Endothelial cell of umbilical vein (primary cell): ENCODE data around the gene TCP10L. TPM values are rescaled to one million over a fixed set of nuclear protein-coding genes. Genes with fewer than 3 reads are reported as not detected.

ENCODE experiments used
- BruUV-seq: library from RNA; stranded (reverse); fragments of 400-500 nt; replicated peaks from 2 replicates; lab custom pipeline; 2021; lab: Mats Ljungman, UMichigan
- CTCF ChIA-PET: fragments of 300-600, 350-600 bp; sonication (Branson Sonifier 250); formaldehyde crosslinking; loops from one replicate; lab custom pipeline; 2021; ENCODE audit warnings: antibody characterized with exemption, inconsistent platforms; lab: Charles Lee
- POLR2A ChIA-PET: fragments of 300-600, 350-600 bp; sonication (Branson Sonifier 250); formaldehyde crosslinking; loops from one replicate; lab custom pipeline; 2021; ENCODE audit warnings: antibody characterized with exemption, inconsistent platforms; lab: Charles Lee
- DNase-seq: peaks from one replicate; pipeline ENCODE4 v3.0.0-alpha.2; 2011; ENCODE audit warnings: low read depth, low spot score
- FAIRE-seq: peaks from 2 replicates; lab custom pipeline; 2011; peaks lifted over from hg19 to GRCh38; lab: Jason Lieb, UNC
- H2AFZ ChIP-seq: 2 replicates; pipeline ENCODE4 v1.6.0; 2012; ENCODE audit warnings: low read depth, low read length, control low read depth, inconsistent platforms
- H3K27ac ChIP-seq: 2 replicates; pipeline ENCODE4 v1.5.1; 2011; ENCODE audit warnings: low read depth, mild to moderate bottlenecking, control low read depth, low read length, moderate library complexity; ENCODE audit not compliant: insufficient read depth
- H3K27me3 ChIP-seq, 2 experiments: 2 replicates each; pipeline versions ENCODE4 v1.6.0 to v1.6.1; 2011; ENCODE audit warnings: low read length in 2 of 2, mixed read lengths in 1 of 2; ENCODE audit not compliant: control insufficient read depth in 2 of 2, insufficient read depth in 2 of 2
- H3K36me3 ChIP-seq, 2 experiments: 2 replicates in 1 of 2; 3 replicates in 1 of 2; pipeline ENCODE4 v1.5.1; 2011; ENCODE audit warnings: low read length in 2 of 2, mild to moderate bottlenecking in 1 of 2, moderate library complexity in 1 of 2; ENCODE audit not compliant: control insufficient read depth in 2 of 2, insufficient read depth in 2 of 2; ENCODE audit errors: extremely low read depth in 1 of 2
- H3K4me1 ChIP-seq: 3 replicates; pipeline ENCODE4 v1.5.1; 2011; ENCODE audit warnings: mild to moderate bottlenecking, low read length; ENCODE audit not compliant: control insufficient read depth, insufficient read depth; ENCODE audit errors: extremely low read depth
- H3K4me2 ChIP-seq: 2 replicates; pipeline ENCODE4 v1.6.1; 2011; ENCODE audit warnings: low read length, control low read depth, mixed read lengths; ENCODE audit not compliant: insufficient read depth
- H3K4me3 ChIP-seq, 3 experiments: fragments of 200-600 bp in 1 of 3; sonication (generic), shearing (Covaris generic) in 1 of 3; replicated peaks in 1 of 3; 2 replicates each; pipeline ENCODE4 v1.5.1; 2011 to 2016; ENCODE audit warnings: control low read depth in 3 of 3, low read length in 3 of 3, mild to moderate bottlenecking in 2 of 3, inconsistent platforms in 1 of 3, low read depth in 1 of 3, moderate library complexity in 1 of 3; ENCODE audit not compliant: insufficient read depth in 1 of 3
- H3K79me2 ChIP-seq: 2 replicates; pipeline ENCODE4 v1.6.0; 2012; ENCODE audit warnings: low read length, inconsistent platforms; ENCODE audit not compliant: control insufficient read depth, insufficient read depth
- H3K9ac ChIP-seq: replicated peaks from 2 replicates; pipeline ENCODE3; 2011; ENCODE audit warnings: low read length, control low read depth; ENCODE audit not compliant: insufficient read depth; ENCODE audit errors: extremely low read depth
- H3K9me1 ChIP-seq: replicated peaks from 3 replicates; pipeline ENCODE4 v1.6.0; 2011; ENCODE audit warnings: mild to moderate bottlenecking, low read length; ENCODE audit not compliant: control insufficient read depth, insufficient read depth; ENCODE audit errors: extremely low read depth
- H3K9me3 ChIP-seq: replicated peaks from 2 replicates; pipeline ENCODE4 v1.5.1; 2012; ENCODE audit warnings: low read length, inconsistent platforms; ENCODE audit not compliant: control insufficient read depth, insufficient read depth
- H4K20me1 ChIP-seq: replicated peaks from 2 replicates; pipeline ENCODE3; 2011; ENCODE audit warnings: mild to moderate bottlenecking, low read length; ENCODE audit not compliant: control insufficient read depth, insufficient read depth; ENCODE audit errors: extremely low read depth
- EZH2 ChIP-seq: IDR thresholded peaks from 2 replicates; pipeline ENCODE4 v1.6.1; 2012; ENCODE audit warnings: borderline replicate concordance, low read depth, mild to moderate bottlenecking, moderate library complexity, low read length, inconsistent platforms; ENCODE audit not compliant: severe bottlenecking
- FOS ChIP-seq: IDR thresholded peaks from 2 replicates; pipeline ENCODE4 v1.6.1; 2011; ENCODE audit warnings: mild to moderate bottlenecking, low read length, moderate library complexity, borderline replicate concordance; ENCODE audit not compliant: insufficient read depth
- GATA2 ChIP-seq: IDR thresholded peaks from 2 replicates; pipeline ENCODE4 v1.7.0; 2011; ENCODE audit warnings: low read depth, mild to moderate bottlenecking, moderate library complexity, mixed read lengths, low read length; ENCODE audit not compliant: insufficient read length, insufficient read depth
- JUN ChIP-seq: IDR thresholded peaks from 2 replicates; pipeline ENCODE4 v1.6.1; 2011; ENCODE audit warnings: borderline replicate concordance, low read depth; ENCODE audit not compliant: insufficient read length, insufficient read depth
- MAX ChIP-seq: IDR thresholded peaks from 2 replicates; pipeline ENCODE4 v1.6.1; 2011; ENCODE audit not compliant: insufficient read depth, insufficient read length
- MYC ChIP-seq: IDR thresholded peaks from one replicate; pipeline ENCODE4 v1.6.1; 2011; ENCODE audit warnings: mild to moderate bottlenecking, low read depth, low read length
- POLR2A ChIP-seq: IDR thresholded peaks from 2 replicates; pipeline ENCODE4 v1.6.1; 2012; ENCODE audit warnings: low read depth, mild to moderate bottlenecking, control low read depth, low read length
- POLR2AphosphoS5 ChIP-seq: IDR thresholded peaks from 2 replicates; pipeline ENCODE4 v1.6.1; 2012; ENCODE audit warnings: low read depth, mild to moderate bottlenecking, control low read depth, low read length, moderate library complexity; ENCODE audit not compliant: insufficient read depth
- dilution Hi-C: fragments of 300-500 bp; cut with MboI; formaldehyde crosslinking; loops from one replicate; pipeline ENCODE4 v1.15.0; 2019; ENCODE audit warnings: low sequenced_read_pairs; ENCODE audit not compliant: extremely low pct_ligation_motif_present
- intact Hi-C: fragments of 100-400 bp; cut with micrococcal nuclease; formaldehyde crosslinking; loops from one replicate; pipeline ENCODE4 v1.10.0; 2022
- polyA plus RNA-seq, 4 experiments: library from polyadenylated mRNA; depleted of rRNA in 3 of 4; stranded (reverse) in 3 of 4; unstranded in 1 of 4; fragments of >200 nt; gene quantifications; 2 replicates each; pipeline versions ENCODE4 v1.2.1 to v1.2.3, GENCODE V29; 2011 to 2012; ENCODE audit warnings: missing spikeins in 1 of 4
- total RNA-seq: library from RNA; stranded (reverse); gene quantifications from 2 replicates; pipeline ENCODE4 v1.2.3, GENCODE V29; 2021
- TF ChIP-seq, protein P1 (sequence below), 2 donors: IDR thresholded peaks; 1 replicate in 1 of 2; 2 replicates in 1 of 2; pipeline ENCODE4 v1.5.1; 2011; ENCODE audit warnings: low read length in 2 of 2, mild to moderate bottlenecking in 2 of 2, moderate library complexity in 2 of 2, control low read depth in 1 of 2, inconsistent platforms in 1 of 2, low read depth in 1 of 2; ENCODE audit not compliant: insufficient read depth in 1 of 2; ENCODE audit errors: extremely low read depth in 1 of 2

TCP10L gene
- total and polyA plus RNA-seq, 2 donors (not counting 3 experiments of a cell fraction or from before 2014, with no cell fraction given): 0.07 TPM; not detected in 1

- DNase-seq (no peak), FAIRE-seq (no peak)
- H3K36me3 ChIP-seq: no peaks in the 10 kb centered on the region
- no peaks in the 10 kb centered on the region for H3K79me2 ChIP-seq
- intact Hi-C loops (no loop called here), dilution Hi-C loops (no loop called here)
- BruUV-seq: no TSS peak
- H3K4me2 ChIP-seq: no peak overlapping the region
- peaks cover 5 to 13% of the 10 kb centered on the region in 2 experiments for H3K27me3 ChIP-seq
- H3K4me1 ChIP-seq: no peaks in the 10 kb centered on the region
- POLR2A ChIA-PET: no interaction called here
- no peaks in the 10 kb centered on the region for H3K9me1 ChIP-seq
- no peak overlapping the region for H3K27ac ChIP-seq
- no peak overlapping the region for H2AFZ ChIP-seq
- no peaks in the 10 kb centered on the region for H3K9me3 ChIP-seq
- no peak for TF ChIP-seq MAX
- no peak for TF ChIP-seq POLR2A
- TF ChIP-seq POLR2AphosphoS5: no peak
- TF ChIP-seq GATA2: no peak
- TF ChIP-seq JUN: no peak
- no peak for TF ChIP-seq MYC
- no peak for TF ChIP-seq EZH2
- H4K20me1 ChIP-seq: no peaks in the 10 kb centered on the region
- H3K9ac ChIP-seq: no peak overlapping the region
- CTCF ChIA-PET: interaction anchor here (0.9 to 1.8 kb wide), 5 partner anchors 9 to 180 kb away, joined by 3 to 9 read pairs (median 4); no protein-coding TSS in a partner anchor
- no peak overlapping the region for H3K4me3 ChIP-seq
These were observed 3.6 kb downstream of the TCP10L start for GRCh38 chr21:32581732-32582131.

DNA sequence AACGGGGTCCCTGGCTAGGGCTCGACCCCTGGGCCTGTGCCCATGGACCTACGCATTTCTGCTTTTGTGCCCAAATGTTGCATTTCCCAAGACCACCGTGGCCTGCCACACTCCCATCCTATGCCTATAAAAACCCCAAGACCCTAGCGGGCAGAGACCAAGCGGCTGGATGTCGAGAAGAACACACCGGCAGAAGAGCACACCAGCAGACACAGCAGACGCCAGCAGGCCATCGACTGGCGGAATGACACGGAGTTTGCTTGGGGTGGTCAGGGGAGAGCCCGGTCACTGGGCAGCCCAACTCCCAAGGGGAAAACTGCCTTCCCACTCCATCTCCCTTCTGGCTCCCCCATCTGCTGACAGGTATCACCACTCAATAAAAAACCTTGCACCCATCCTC lies 4.4 kb downstream of the TCP10L start:
- Histone ChIP-seq H4K20me1 (no peaks in the 10 kb centered on the region), H3K36me3 (no peaks in the 10 kb centered on the region), H3K27me3 (peaks cover 5 to 13% of the 10 kb centered on the region in 2 experiments), H3K9me1 (no peaks in the 10 kb centered on the region), H3K9me3 (no peaks in the 10 kb centered on the region), H2AFZ (no peak overlapping the region), H3K79me2 (no peaks in the 10 kb centered on the region), H3K4me1 (no peaks in the 10 kb centered on the region), H3K27ac (no peak overlapping the region), H3K4me3 (no peak overlapping the region), H3K4me2 (no peak overlapping the region), H3K9ac (no peak overlapping the region)
- FAIRE-seq (no peak), DNase-seq (no peak)
- TF ChIP-seq EZH2 (no peak), JUN (no peak), MAX (no peak), POLR2A (no peak), POLR2AphosphoS5 (no peak), GATA2 (no peak), FOS (no peak), MYC (no peak)
- TF ChIP-seq, protein P1, sequence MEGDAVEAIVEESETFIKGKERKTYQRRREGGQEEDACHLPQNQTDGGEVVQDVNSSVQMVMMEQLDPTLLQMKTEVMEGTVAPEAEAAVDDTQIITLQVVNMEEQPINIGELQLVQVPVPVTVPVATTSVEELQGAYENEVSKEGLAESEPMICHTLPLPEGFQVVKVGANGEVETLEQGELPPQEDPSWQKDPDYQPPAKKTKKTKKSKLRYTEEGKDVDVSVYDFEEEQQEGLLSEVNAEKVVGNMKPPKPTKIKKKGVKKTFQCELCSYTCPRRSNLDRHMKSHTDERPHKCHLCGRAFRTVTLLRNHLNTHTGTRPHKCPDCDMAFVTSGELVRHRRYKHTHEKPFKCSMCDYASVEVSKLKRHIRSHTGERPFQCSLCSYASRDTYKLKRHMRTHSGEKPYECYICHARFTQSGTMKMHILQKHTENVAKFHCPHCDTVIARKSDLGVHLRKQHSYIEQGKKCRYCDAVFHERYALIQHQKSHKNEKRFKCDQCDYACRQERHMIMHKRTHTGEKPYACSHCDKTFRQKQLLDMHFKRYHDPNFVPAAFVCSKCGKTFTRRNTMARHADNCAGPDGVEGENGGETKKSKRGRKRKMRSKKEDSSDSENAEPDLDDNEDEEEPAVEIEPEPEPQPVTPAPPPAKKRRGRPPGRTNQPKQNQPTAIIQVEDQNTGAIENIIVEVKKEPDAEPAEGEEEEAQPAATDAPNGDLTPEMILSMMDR (IDR thresholded peaks at IDR 0.05; ENCODE audit: extremely low read depth in 1 of 2, insufficient read depth in 1 of 2, low read depth in 1 of 2, low read length in 2 of 2): no peak
- POLR2A ChIA-PET: no interaction called here
- BruUV-seq: no TSS peak
- CTCF ChIA-PET: interaction anchor here (0.9 to 1.7 kb wide), 5 partner anchors 8 to 179 kb away, joined by 3 to 9 read pairs (median 4); no protein-coding TSS in a partner anchor
- intact Hi-C loops (no loop called here), dilution Hi-C loops (no loop called here)
